DMS53 (cell line): ENCODE measurements around the gene GALP.
"Not testable (repeated sequence)": the region's sequence is repeated elsewhere in the genome, so short reads cannot be mapped to it uniquely, and the experiment has no call there.

ENCODE experiments used
- DNase-seq: peaks from one replicate; lab custom pipeline; 2025; lab: John Stamatoyannopoulos, UW

The GALP gene

GRCh38 chr19:56148096-56148495, 27.7 kb upstream of the GALP start:
- no peak for DNase-seq

GRCh38 chr19:56148955-56149655, 26.7 kb upstream of the GALP start:
- DNase-seq = not testable (repeated sequence)

- no peak for DNase-seq
Observed at GRCh38 chr19:56149656-56150038, 26.2 kb upstream of the GALP start.

- DNase-seq = no peak
Observed at GRCh38 chr19:56150358-56150757, 25.4 kb upstream of the GALP start.

GRCh38 chr19:56152644-56153043, 23.2 kb upstream of the GALP start:
- no peak for DNase-seq

GRCh38 chr19:56153507-56153906, 22.3 kb upstream of the GALP start:
- no peak for DNase-seq

- peak; percentile 58 for DNase-seq
Observed at GRCh38 chr19:56155124-56155687, 20.6 kb upstream of the GALP start.

- DNase-seq = no peak
Observed at GRCh38 chr19:56156768-56157167, 19.0 kb upstream of the GALP start.

GRCh38 chr19:56158170-56158757, 17.5 kb upstream of the GALP start:
- DNase-seq = no peak

- no peak for DNase-seq
Observed at GRCh38 chr19:56159009-56159559, 16.7 kb upstream of the GALP start.

- no peak for DNase-seq
Observed at GRCh38 chr19:56159622-56160271, 16.1 kb upstream of the GALP start.

GRCh38 chr19:56161534-56161933, 14.3 kb upstream of the GALP start:
- no peak for DNase-seq

- peak; percentile 35 for DNase-seq
Observed at GRCh38 chr19:56162258-56162657, 13.6 kb upstream of the GALP start.

- DNase-seq = no peak
Observed at GRCh38 chr19:56163097-56163496, 12.7 kb upstream of the GALP start.

GRCh38 chr19:56167064-56167578, 8.7 kb upstream of the GALP start:
- DNase-seq = no peak

GRCh38 chr19:56170261-56170660, 5.5 kb upstream of the GALP start:
- DNase-seq = peak; percentile 99

- DNase-seq = no peak
Observed at GRCh38 chr19:56174086-56174485, 1.7 kb upstream of the GALP start.

- DNase-seq = peak; percentile 26
Observed at GRCh38 chr19:56174550-56174949, 1.3 kb upstream of the GALP start.

- DNase-seq = not testable (repeated sequence)
Observed at GRCh38 chr19:56176310-56176709, 502 bp downstream of the GALP start.

- peak; percentile 78 for DNase-seq
Observed at GRCh38 chr19:56176881-56177280, 1.1 kb downstream of the GALP start.

- DNase-seq = peak; percentile 46
Observed at GRCh38 chr19:56177564-56178243, 1.9 kb downstream of the GALP start.

GRCh38 chr19:56189785-56190184, 14.0 kb downstream of the GALP start:
- DNase-seq = peak; percentile 37
